Activated CD4-positive, alpha-beta T cell treated with anti-CD3 and anti-CD28 coated beads, Interleukin-2, amount 50 U/mL, for 48 hours (primary cell): ENCODE measurements around the gene ENTPD6.
A peak's percentile ranks its signal among the peaks of the same experiment; 100 is the strongest.

ENCODE experiments used
- DNase-seq, 2 experiments: peaks; one replicate each; pipeline ENCODE4 v3.0.0-alpha.2; 2020

Gene ENTPD6

GRCh38 chr20:25188218-25188617 is 7.3 kb upstream of the ENTPD6 start:
- DNase-seq = no peak

- DNase-seq = no peak
These were observed 4.5 kb upstream of the ENTPD6 start for GRCh38 chr20:25191051-25191450.

GRCh38 chr20:25191689-25192088 is 3.8 kb upstream of the ENTPD6 start:
- no peak for DNase-seq

GRCh38 chr20:25193843-25194242 is 1.7 kb upstream of the ENTPD6 start:
- DNase-seq = no peak

- no peak for DNase-seq
These were observed 1.1 kb upstream of the ENTPD6 start for GRCh38 chr20:25194333-25194972.

- peak; percentile 42 to 48 for DNase-seq
These were observed 662 bp downstream of the ENTPD6 start for GRCh38 chr20:25195962-25196785.

GRCh38 chr20:25196786-25197120 is 1.2 kb downstream of the ENTPD6 start:
- DNase-seq = peak in 1 of 2 experiments; percentile 26

- DNase-seq = peak in 1 of 2 experiments; percentile 14
These were observed 1.8 kb downstream of the ENTPD6 start for GRCh38 chr20:25197183-25197869.

- DNase-seq = no peak
These were observed 2.3 kb downstream of the ENTPD6 start for GRCh38 chr20:25197870-25198190.

- no peak for DNase-seq
These were observed 3.3 kb downstream of the ENTPD6 start for GRCh38 chr20:25198663-25199383.

GRCh38 chr20:25199473-25200260 is 4.2 kb downstream of the ENTPD6 start:
- no peak for DNase-seq

- DNase-seq = no peak
These were observed 7.6 kb downstream of the ENTPD6 start for GRCh38 chr20:25203089-25203488.

- no peak for DNase-seq
These were observed 8.4 kb downstream of the ENTPD6 start for GRCh38 chr20:25203871-25204320.

GRCh38 chr20:25204550-25205276 is 9.2 kb downstream of the ENTPD6 start:
- DNase-seq = no peak

GRCh38 chr20:25205277-25206062 is 10.0 kb downstream of the ENTPD6 start:
- DNase-seq = no peak

GRCh38 chr20:25206063-25206403 is 10.5 kb downstream of the ENTPD6 start:
- no peak for DNase-seq

- DNase-seq = no peak
These were observed 11.0 kb downstream of the ENTPD6 start for GRCh38 chr20:25206548-25206947.

GRCh38 chr20:25207149-25207959 is 11.8 kb downstream of the ENTPD6 start:
- no peak for DNase-seq

- DNase-seq = no peak
These were observed 12.5 kb downstream of the ENTPD6 start for GRCh38 chr20:25207960-25208534.

- DNase-seq = no peak
These were observed 13.9 kb downstream of the ENTPD6 start for GRCh38 chr20:25209400-25209799.
